Subcutaneous abdominal adipose tissue (tissue), 5 donors: ENCODE measurements around the gene C20orf144.
"Not testable (repeated sequence)": the region's sequence is repeated elsewhere in the genome, so short reads cannot be mapped to it uniquely, and the experiment has no call there.

Source experiments
- H3K27ac ChIP-seq: one replicate; pipeline ENCODE4 v1.7.0; 2013; ENCODE audit warnings: low read depth, mild to moderate bottlenecking, inconsistent platforms, low read length, moderate library complexity
- H3K27me3 ChIP-seq, 5 donors: one replicate each; pipeline ENCODE4 v1.7.0; 2013; ENCODE audit warnings: low read length in 5 of 5, inconsistent platforms in 1 of 5; ENCODE audit not compliant: control insufficient read depth in 5 of 5, insufficient read depth in 4 of 5
- H3K36me3 ChIP-seq, 5 donors: one replicate each; pipeline ENCODE4 v1.7.0; 2013; ENCODE audit warnings: low read length in 5 of 5; ENCODE audit not compliant: control insufficient read depth in 5 of 5, insufficient read depth in 5 of 5
- H3K4me1 ChIP-seq, 5 donors: one replicate each; pipeline ENCODE4 v1.7.0; 2013; ENCODE audit warnings: low read length in 5 of 5, mild to moderate bottlenecking in 3 of 5, moderate library complexity in 1 of 5; ENCODE audit not compliant: control insufficient read depth in 5 of 5, insufficient read depth in 5 of 5
- H3K4me3 ChIP-seq, 5 donors: one replicate each; pipeline ENCODE4 v1.7.0; 2013; ENCODE audit warnings: low read length in 5 of 5, low read depth in 1 of 5
- H3K9ac ChIP-seq, 5 donors: one replicate each; pipeline ENCODE4 v1.7.0; 2013; ENCODE audit warnings: low read length in 5 of 5, mild to moderate bottlenecking in 4 of 5, moderate library complexity in 3 of 5
- H3K9me3 ChIP-seq, 5 donors: one replicate each; pipeline ENCODE4 v1.7.0; 2013; ENCODE audit warnings: low read length in 5 of 5; ENCODE audit not compliant: control insufficient read depth in 5 of 5
- donor health status: healthy.
- donor health status: healthy.
- donor health status: healthy.
- donor health status: healthy.
- donor health status: healthy.

Gene C20orf144

GRCh38 chr20:33689973-33690372 is 27.8 kb downstream of the C20orf144 start:
- no peaks in the 10 kb centered on the region for H3K27me3 ChIP-seq
- no peak overlapping the region for H3K27ac ChIP-seq
- no peak overlapping the region for H3K9ac ChIP-seq
- no peak overlapping the region for H3K4me3 ChIP-seq
- H3K9me3 ChIP-seq = no peaks in the 10 kb centered on the region
- no peaks in the 10 kb centered on the region for H3K36me3 ChIP-seq
- peaks cover 4 to 27% (median 20%) of the 10 kb centered on the region in 5 donors for H3K4me1 ChIP-seq

- H3K27ac ChIP-seq = no peak overlapping the region
- H3K27me3 ChIP-seq = no peaks in the 10 kb centered on the region
- no peaks in the 10 kb centered on the region for H3K36me3 ChIP-seq
- peaks cover 0 to 20% (median 7%) of the 10 kb centered on the region in 5 donors for H3K4me1 ChIP-seq
- H3K4me3 ChIP-seq = no peak overlapping the region
- no peaks in the 10 kb centered on the region for H3K9me3 ChIP-seq
- H3K9ac ChIP-seq = no peak overlapping the region
Measured at GRCh38 chr20:33693289-33693688, 31.2 kb downstream of the C20orf144 start.

- Histone ChIP-seq H3K9me3 (no peaks in the 10 kb centered on the region), H3K4me1 (peaks cover 0 to 20% (median 7%) of the 10 kb centered on the region in 5 donors), H3K27me3 (no peaks in the 10 kb centered on the region), H3K9ac (peak overlapping the region in 1 of 5 donors; percentile 32), H3K36me3 (no peaks in the 10 kb centered on the region), H3K4me3 (no peak overlapping the region), H3K27ac (no peak overlapping the region)
Measured at GRCh38 chr20:33693741-33694638, 31.9 kb downstream of the C20orf144 start.

- no peak overlapping the region for H3K9ac ChIP-seq
- no peak overlapping the region for H3K4me3 ChIP-seq
- H3K27ac ChIP-seq = no peak overlapping the region
- H3K36me3 ChIP-seq = no peaks in the 10 kb centered on the region
- H3K9me3 ChIP-seq = no peaks in the 10 kb centered on the region
- H3K4me1 ChIP-seq = peaks cover 0 to 20% (median 7%) of the 10 kb centered on the region in 5 donors
- no peaks in the 10 kb centered on the region for H3K27me3 ChIP-seq
Measured at GRCh38 chr20:33694639-33695012, 32.5 kb downstream of the C20orf144 start.

- Histone ChIP-seq H3K36me3 (no peaks in the 10 kb centered on the region), H3K4me3 (no peak overlapping the region), H3K27me3 (no peaks in the 10 kb centered on the region), H3K4me1 (peaks cover 0 to 20% (median 7%) of the 10 kb centered on the region in 5 donors), H3K9ac (no peak overlapping the region), H3K9me3 (no peaks in the 10 kb centered on the region), H3K27ac (no peak overlapping the region)
Measured at GRCh38 chr20:33696448-33696847, 34.3 kb downstream of the C20orf144 start.

GRCh38 chr20:33697129-33697528 is 35.0 kb downstream of the C20orf144 start:
- Histone ChIP-seq H3K27me3 (no peaks in the 10 kb centered on the region), H3K4me1 (peaks cover 0 to 20% (median 7%) of the 10 kb centered on the region in 5 donors), H3K36me3 (no peaks in the 10 kb centered on the region), H3K27ac (no peak overlapping the region), H3K9ac (peak overlapping the region in 1 of 5 donors; percentile 10), H3K4me3 (no peak overlapping the region), H3K9me3 (no peaks in the 10 kb centered on the region)

- not testable (repeated sequence) for H3K36me3 ChIP-seq, H3K9ac ChIP-seq, H3K27ac ChIP-seq, H3K4me3 ChIP-seq, H3K27me3 ChIP-seq, H3K9me3 ChIP-seq
- peaks cover 0 to 16% (median 5%) of the 10 kb centered on the region in 5 donors for H3K4me1 ChIP-seq
Measured at GRCh38 chr20:33698966-33699365, 36.8 kb downstream of the C20orf144 start.

GRCh38 chr20:33700696-33701441 is 38.7 kb downstream of the C20orf144 start:
- H3K4me3 ChIP-seq, H3K4me1 ChIP-seq, H3K9me3 ChIP-seq, H3K27me3 ChIP-seq, H3K27ac ChIP-seq, H3K9ac ChIP-seq: not testable (repeated sequence)
- H3K36me3 ChIP-seq = peaks cover 0 to 13% (median 0%) of the 10 kb centered on the region in 5 donors

GRCh38 chr20:33701629-33702450 is 39.7 kb downstream of the C20orf144 start:
- Histone ChIP-seq H3K27me3 (no peaks in the 10 kb centered on the region), H3K9ac (no peak overlapping the region), H3K36me3 (peaks cover 0 to 20% (median 3%) of the 10 kb centered on the region in 5 donors), H3K4me3 (no peak overlapping the region), H3K27ac (no peak overlapping the region), H3K9me3 (no peaks in the 10 kb centered on the region), H3K4me1 (peaks cover 0 to 6% (median 0%) of the 10 kb centered on the region in 5 donors)
